K562 (cell line): Measurements from ENCODE around the gene DGCR2. TPM values are rescaled to one million over a fixed set of nuclear protein-coding genes. Genes with fewer than 3 reads are reported as not detected.

Experiments
- ARHGAP35 ChIP-seq: fragments of 450-650 bp; IDR thresholded peaks from 2 replicates; pipeline ENCODE4 v1.6.1; 2018; ENCODE audit not compliant: partially characterized antibody
- ERF ChIP-seq: fragments of 450-650 bp; formaldehyde crosslinking; IDR thresholded peaks from 2 replicates; pipeline ENCODE4 v1.4.0; 2020; ENCODE audit warnings: mild to moderate bottlenecking, mixed read lengths
- ETS2 ChIP-seq: IDR thresholded peaks from 2 replicates; pipeline ENCODE4 v1.6.1; 2016; ENCODE audit warnings: borderline replicate concordance, missing genetic modification characterization, mild to moderate bottlenecking, moderate library complexity, missing compliant biosample characterization; ENCODE audit not compliant: poor library complexity, severe bottlenecking
- MED1 ChIP-seq: sonication (generic); formaldehyde crosslinking; IDR thresholded peaks from 2 replicates; pipeline ENCODE4 v1.8.1; 2023; ENCODE audit warnings: missing genetic modification reagents, borderline replicate concordance
- PRMT5 ChIP-seq: sonication (generic); formaldehyde crosslinking; IDR thresholded peaks from 2 replicates; pipeline ENCODE4 v1.5.0; 2020; ENCODE audit warnings: missing genetic modification reagents
- SOX6 ChIP-seq: fragments of 450-650 bp; IDR thresholded peaks from 2 replicates; pipeline ENCODE4 v1.6.1; 2014; ENCODE audit warnings: mild to moderate bottlenecking
- ZNF217 ChIP-seq: sonication (generic); formaldehyde crosslinking; IDR thresholded peaks from 2 replicates; pipeline ENCODE4 v1.8.0; 2022; ENCODE audit warnings: mild to moderate bottlenecking, missing genetic modification reagents
- polyA plus RNA-seq, 8 experiments: library from polyadenylated mRNA; depleted of rRNA in 4 of 8; stranded (reverse) in 5 of 8; unstranded in 3 of 8; fragments of >200 nt; fragmentation: Nextera tagmentation in 2 of 8; fragmentation: Illumina TruSeq in 1 of 8; extraction: Ambion mirVana in 2 of 8; extraction: Trizol in 1 of 8; gene quantifications; 2 replicates each; pipeline versions ENCODE4 v1.2.1 to v1.2.3, GENCODE V29; 2011 to 2014; ENCODE audit warnings: inconsistent platforms in 1 of 8, missing spikeins in 1 of 8
- total RNA-seq, 7 experiments: library from RNA; depleted of rRNA in 6 of 7; stranded (reverse); fragments of >200 nt in 6 of 7; fragmentation: Illumina TruSeq in 2 of 7; extraction: Trizol in 2 of 7; gene quantifications; 2 replicates each; pipeline versions ENCODE4 v1.2.1 to v1.2.3, GENCODE V29; 2011 to 2021; ENCODE audit warnings: low replicate concordance in 1 of 7
- TF ChIP-seq, protein P1 (sequence below): fragments of 200-600 bp; sonication (generic); IDR thresholded peaks from one replicate; pipeline ENCODE4 v1.6.1; 2012; ENCODE audit warnings: mild to moderate bottlenecking, low read depth, low read length, inconsistent platforms
- TF ChIP-seq, protein P2 (sequence below): sonication (generic); formaldehyde crosslinking; IDR thresholded peaks from 2 replicates; pipeline ENCODE4 v1.8.0; 2022; ENCODE audit warnings: missing genetic modification reagents, mild to moderate bottlenecking, borderline replicate concordance
- TF ChIP-seq, protein P3 (sequence below): fragments of 250-450 bp; sonication (Bioruptor Pico); IDR thresholded peaks from 2 replicates; pipeline ENCODE4 v1.8.0; 2021; ENCODE audit warnings: borderline replicate concordance, mild to moderate bottlenecking, moderate library complexity; ENCODE audit not compliant: poor library complexity, severe bottlenecking
- TF ChIP-seq, protein P4 (sequence below), 2 experiments: fragments of 450-650 bp; IDR thresholded peaks; 2 replicates each; pipeline ENCODE4 v1.6.1; 2016

Gene DGCR2
- total and polyA plus RNA-seq, 9 of the 15 experiments (the other 6 are each of a cell fraction or from before 2014, with no cell fraction given): 0.69 to 101 (median 56.4) TPM

DNA sequence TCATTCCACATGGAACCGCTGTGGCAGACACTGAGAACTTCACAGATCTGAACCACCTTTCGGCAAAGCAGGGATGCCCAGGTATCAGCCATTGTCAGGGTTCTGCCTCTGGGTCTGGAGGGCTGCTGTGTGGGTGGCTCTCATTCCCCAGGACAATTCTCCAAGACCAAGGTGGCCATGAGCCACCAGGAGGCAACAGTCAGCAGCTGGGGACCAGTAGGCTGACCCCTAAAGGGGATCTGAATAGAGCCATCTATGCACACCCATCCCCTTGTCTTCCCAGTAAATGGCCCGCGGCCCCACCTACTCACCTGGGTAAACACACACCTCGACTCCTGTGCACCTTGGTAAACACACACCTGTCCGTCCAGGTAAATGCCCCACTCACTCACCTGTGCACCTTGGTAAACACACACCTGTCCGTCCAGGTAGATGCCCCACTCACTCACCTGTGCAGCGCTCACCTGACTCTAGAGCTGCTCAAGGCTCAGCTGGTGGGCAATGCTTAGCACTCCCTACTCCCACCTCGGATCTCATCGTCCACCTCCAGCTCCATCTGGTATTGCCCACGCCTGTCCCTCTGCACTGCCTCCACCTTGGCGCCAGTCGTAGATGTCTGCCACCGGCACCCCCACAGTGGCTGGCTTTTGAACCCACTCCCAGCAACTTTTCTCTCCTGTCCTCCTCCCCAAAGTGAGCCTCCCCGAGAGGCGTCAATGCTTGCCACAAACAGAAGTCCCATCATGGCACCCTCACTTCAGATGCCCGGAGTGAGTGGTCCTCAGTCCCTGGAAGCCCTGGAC is 46.1 kb upstream of the DGCR2 start (continued):
- TF ChIP-seq, protein P1, sequence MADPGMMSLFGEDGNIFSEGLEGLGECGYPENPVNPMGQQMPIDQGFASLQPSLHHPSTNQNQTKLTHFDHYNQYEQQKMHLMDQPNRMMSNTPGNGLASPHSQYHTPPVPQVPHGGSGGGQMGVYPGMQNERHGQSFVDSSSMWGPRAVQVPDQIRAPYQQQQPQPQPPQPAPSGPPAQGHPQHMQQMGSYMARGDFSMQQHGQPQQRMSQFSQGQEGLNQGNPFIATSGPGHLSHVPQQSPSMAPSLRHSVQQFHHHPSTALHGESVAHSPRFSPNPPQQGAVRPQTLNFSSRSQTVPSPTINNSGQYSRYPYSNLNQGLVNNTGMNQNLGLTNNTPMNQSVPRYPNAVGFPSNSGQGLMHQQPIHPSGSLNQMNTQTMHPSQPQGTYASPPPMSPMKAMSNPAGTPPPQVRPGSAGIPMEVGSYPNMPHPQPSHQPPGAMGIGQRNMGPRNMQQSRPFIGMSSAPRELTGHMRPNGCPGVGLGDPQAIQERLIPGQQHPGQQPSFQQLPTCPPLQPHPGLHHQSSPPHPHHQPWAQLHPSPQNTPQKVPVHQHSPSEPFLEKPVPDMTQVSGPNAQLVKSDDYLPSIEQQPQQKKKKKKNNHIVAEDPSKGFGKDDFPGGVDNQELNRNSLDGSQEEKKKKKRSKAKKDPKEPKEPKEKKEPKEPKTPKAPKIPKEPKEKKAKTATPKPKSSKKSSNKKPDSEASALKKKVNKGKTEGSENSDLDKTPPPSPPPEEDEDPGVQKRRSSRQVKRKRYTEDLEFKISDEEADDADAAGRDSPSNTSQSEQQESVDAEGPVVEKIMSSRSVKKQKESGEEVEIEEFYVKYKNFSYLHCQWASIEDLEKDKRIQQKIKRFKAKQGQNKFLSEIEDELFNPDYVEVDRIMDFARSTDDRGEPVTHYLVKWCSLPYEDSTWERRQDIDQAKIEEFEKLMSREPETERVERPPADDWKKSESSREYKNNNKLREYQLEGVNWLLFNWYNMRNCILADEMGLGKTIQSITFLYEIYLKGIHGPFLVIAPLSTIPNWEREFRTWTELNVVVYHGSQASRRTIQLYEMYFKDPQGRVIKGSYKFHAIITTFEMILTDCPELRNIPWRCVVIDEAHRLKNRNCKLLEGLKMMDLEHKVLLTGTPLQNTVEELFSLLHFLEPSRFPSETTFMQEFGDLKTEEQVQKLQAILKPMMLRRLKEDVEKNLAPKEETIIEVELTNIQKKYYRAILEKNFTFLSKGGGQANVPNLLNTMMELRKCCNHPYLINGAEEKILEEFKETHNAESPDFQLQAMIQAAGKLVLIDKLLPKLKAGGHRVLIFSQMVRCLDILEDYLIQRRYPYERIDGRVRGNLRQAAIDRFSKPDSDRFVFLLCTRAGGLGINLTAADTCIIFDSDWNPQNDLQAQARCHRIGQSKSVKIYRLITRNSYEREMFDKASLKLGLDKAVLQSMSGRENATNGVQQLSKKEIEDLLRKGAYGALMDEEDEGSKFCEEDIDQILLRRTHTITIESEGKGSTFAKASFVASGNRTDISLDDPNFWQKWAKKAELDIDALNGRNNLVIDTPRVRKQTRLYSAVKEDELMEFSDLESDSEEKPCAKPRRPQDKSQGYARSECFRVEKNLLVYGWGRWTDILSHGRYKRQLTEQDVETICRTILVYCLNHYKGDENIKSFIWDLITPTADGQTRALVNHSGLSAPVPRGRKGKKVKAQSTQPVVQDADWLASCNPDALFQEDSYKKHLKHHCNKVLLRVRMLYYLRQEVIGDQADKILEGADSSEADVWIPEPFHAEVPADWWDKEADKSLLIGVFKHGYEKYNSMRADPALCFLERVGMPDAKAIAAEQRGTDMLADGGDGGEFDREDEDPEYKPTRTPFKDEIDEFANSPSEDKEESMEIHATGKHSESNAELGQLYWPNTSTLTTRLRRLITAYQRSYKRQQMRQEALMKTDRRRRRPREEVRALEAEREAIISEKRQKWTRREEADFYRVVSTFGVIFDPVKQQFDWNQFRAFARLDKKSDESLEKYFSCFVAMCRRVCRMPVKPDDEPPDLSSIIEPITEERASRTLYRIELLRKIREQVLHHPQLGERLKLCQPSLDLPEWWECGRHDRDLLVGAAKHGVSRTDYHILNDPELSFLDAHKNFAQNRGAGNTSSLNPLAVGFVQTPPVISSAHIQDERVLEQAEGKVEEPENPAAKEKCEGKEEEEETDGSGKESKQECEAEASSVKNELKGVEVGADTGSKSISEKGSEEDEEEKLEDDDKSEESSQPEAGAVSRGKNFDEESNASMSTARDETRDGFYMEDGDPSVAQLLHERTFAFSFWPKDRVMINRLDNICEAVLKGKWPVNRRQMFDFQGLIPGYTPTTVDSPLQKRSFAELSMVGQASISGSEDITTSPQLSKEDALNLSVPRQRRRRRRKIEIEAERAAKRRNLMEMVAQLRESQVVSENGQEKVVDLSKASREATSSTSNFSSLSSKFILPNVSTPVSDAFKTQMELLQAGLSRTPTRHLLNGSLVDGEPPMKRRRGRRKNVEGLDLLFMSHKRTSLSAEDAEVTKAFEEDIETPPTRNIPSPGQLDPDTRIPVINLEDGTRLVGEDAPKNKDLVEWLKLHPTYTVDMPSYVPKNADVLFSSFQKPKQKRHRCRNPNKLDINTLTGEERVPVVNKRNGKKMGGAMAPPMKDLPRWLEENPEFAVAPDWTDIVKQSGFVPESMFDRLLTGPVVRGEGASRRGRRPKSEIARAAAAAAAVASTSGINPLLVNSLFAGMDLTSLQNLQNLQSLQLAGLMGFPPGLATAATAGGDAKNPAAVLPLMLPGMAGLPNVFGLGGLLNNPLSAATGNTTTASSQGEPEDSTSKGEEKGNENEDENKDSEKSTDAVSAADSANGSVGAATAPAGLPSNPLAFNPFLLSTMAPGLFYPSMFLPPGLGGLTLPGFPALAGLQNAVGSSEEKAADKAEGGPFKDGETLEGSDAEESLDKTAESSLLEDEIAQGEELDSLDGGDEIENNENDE: peak; percentile 23
- no peak for TF ChIP-seq MED1 (CRISPR knock-in tag)
- TF ChIP-seq PRMT5 (CRISPR knock-in tag): no peak
- TF ChIP-seq, protein P2, sequence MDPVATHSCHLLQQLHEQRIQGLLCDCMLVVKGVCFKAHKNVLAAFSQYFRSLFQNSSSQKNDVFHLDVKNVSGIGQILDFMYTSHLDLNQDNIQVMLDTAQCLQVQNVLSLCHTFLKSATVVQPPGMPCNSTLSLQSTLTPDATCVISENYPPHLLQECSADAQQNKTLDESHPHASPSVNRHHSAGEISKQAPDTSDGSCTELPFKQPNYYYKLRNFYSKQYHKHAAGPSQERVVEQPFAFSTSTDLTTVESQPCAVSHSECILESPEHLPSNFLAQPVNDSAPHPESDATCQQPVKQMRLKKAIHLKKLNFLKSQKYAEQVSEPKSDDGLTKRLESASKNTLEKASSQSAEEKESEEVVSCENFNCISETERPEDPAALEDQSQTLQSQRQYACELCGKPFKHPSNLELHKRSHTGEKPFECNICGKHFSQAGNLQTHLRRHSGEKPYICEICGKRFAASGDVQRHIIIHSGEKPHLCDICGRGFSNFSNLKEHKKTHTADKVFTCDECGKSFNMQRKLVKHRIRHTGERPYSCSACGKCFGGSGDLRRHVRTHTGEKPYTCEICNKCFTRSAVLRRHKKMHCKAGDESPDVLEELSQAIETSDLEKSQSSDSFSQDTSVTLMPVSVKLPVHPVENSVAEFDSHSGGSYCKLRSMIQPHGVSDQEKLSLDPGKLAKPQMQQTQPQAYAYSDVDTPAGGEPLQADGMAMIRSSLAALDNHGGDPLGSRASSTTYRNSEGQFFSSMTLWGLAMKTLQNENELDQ (CRISPR knock-in tag): no peak
- TF ChIP-seq SOX6: no peak
- TF ChIP-seq ERF (CRISPR knock-in tag): 0 out of 2 replicates have a peak, but pooled peaks have one; percentile 36
- TF ChIP-seq ARHGAP35: peak; percentile 26
- TF ChIP-seq ZNF217 (CRISPR knock-in tag): no peak
- no peak for TF ChIP-seq ETS2 (tag)
- TF ChIP-seq, protein P3, sequence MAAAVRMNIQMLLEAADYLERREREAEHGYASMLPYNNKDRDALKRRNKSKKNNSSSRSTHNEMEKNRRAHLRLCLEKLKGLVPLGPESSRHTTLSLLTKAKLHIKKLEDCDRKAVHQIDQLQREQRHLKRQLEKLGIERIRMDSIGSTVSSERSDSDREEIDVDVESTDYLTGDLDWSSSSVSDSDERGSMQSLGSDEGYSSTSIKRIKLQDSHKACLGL (CRISPR knock-in tag): no peak
- TF ChIP-seq, protein P4, sequence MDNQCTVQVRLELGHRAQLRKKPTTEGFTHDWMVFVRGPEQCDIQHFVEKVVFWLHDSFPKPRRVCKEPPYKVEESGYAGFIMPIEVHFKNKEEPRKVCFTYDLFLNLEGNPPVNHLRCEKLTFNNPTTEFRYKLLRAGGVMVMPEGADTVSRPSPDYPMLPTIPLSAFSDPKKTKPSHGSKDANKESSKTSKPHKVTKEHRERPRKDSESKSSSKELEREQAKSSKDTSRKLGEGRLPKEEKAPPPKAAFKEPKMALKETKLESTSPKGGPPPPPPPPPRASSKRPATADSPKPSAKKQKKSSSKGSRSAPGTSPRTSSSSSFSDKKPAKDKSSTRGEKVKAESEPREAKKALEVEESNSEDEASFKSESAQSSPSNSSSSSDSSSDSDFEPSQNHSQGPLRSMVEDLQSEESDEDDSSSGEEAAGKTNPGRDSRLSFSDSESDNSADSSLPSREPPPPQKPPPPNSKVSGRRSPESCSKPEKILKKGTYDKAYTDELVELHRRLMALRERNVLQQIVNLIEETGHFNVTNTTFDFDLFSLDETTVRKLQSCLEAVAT (IDR thresholded peaks at IDR 0.05): no peak
